Smooth muscle cell (in vitro differentiated cells): ENCODE results near the gene RAB3A. TPM values are rescaled to one million over a fixed set of nuclear protein-coding genes. Genes with fewer than 3 reads are reported as not detected.

Source experiments
- DNase-seq: peaks from one replicate; lab custom pipeline; 2025; ENCODE audit not compliant: unreplicated experiment; lab: John Stamatoyannopoulos, UW
- H2AFZ ChIP-seq: fragments of 200-600 bp; sonication (generic); 2 replicates; pipeline ENCODE4 v1.6.0; 2016; ENCODE audit warnings: antibody characterized with exemption, low read depth, mild to moderate bottlenecking
- H3F3A ChIP-seq: fragments of 200-600 bp; sonication (generic); 2 replicates; pipeline ENCODE4 v1.6.0; 2017; ENCODE audit warnings: antibody characterized with exemption, low read depth
- H3K27ac ChIP-seq: fragments of 200-600 bp; sonication (generic); 2 replicates; pipeline ENCODE4 v1.5.1; 2016; ENCODE audit warnings: low read depth, mild to moderate bottlenecking
- H3K27me3 ChIP-seq: fragments of 200-600 bp; sonication (generic); 2 replicates; pipeline ENCODE4 v1.6.1; 2016; ENCODE audit warnings: low read depth, mild to moderate bottlenecking
- H3K36me3 ChIP-seq: fragments of 200-600 bp; sonication (generic); 2 replicates; pipeline ENCODE4 v1.5.1; 2016; ENCODE audit warnings: low read depth
- H3K4me1 ChIP-seq: fragments of 200-600 bp; sonication (generic); 2 replicates; pipeline ENCODE4 v1.5.1; 2016; ENCODE audit warnings: low read depth
- H3K4me2 ChIP-seq: fragments of 200-600 bp; sonication (generic); 2 replicates; pipeline ENCODE4 v1.6.0; 2016; ENCODE audit warnings: mild to moderate bottlenecking
- H3K4me3 ChIP-seq: fragments of 200-600 bp; sonication (generic); 2 replicates; pipeline ENCODE4 v1.5.1; 2016; ENCODE audit warnings: mild to moderate bottlenecking
- H3K79me2 ChIP-seq: fragments of 200-600 bp; sonication (generic); 2 replicates; pipeline ENCODE4 v1.6.0; 2016; ENCODE audit warnings: low read depth, mild to moderate bottlenecking
- H3K9ac ChIP-seq: fragments of 200-600 bp; sonication (generic); 2 replicates; pipeline ENCODE4 v1.6.0; 2016; ENCODE audit warnings: low read depth
- H3K9me3 ChIP-seq: fragments of 200-600 bp; sonication (generic); replicated peaks from 2 replicates; pipeline ENCODE4 v1.5.1; 2016; ENCODE audit warnings: low read depth
- H4K20me1 ChIP-seq: fragments of 200-600 bp; sonication (generic); 2 replicates; pipeline ENCODE4 v1.6.0; 2016; ENCODE audit warnings: low read depth
- CTCF ChIP-seq: fragments of 200-600 bp; sonication (generic); IDR thresholded peaks from 2 replicates; pipeline ENCODE4 v1.5.1; 2017; ENCODE audit warnings: borderline replicate concordance, mild to moderate bottlenecking, antibody characterized with exemption; ENCODE audit not compliant: insufficient read depth, poor library complexity, severe bottlenecking
- WGBS: methylation state at CpG from one replicate; pipeline ENCODE4 v1.1.7; 2016; ENCODE audit warnings: low lambda C conversion rate; 5-methylcytosine and 5-hydroxymethylcytosine counted together
- polyA plus RNA-seq: library from polyadenylated mRNA; unstranded; fragments of >200 nt; fragmentation: Nextera tagmentation; extraction: Ambion mirVana; gene quantifications from 2 replicates; pipeline ENCODE4 v1.2.1, GENCODE V29; 2016
- total RNA-seq: library from RNA; depleted of rRNA; stranded (reverse); fragments of >200 nt; gene quantifications from 2 replicates; pipeline ENCODE4 v1.2.3, GENCODE V29; 2014

The RAB3A gene, protein sequence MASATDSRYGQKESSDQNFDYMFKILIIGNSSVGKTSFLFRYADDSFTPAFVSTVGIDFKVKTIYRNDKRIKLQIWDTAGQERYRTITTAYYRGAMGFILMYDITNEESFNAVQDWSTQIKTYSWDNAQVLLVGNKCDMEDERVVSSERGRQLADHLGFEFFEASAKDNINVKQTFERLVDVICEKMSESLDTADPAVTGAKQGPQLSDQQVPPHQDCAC
- total RNA-seq (1.4 and 4.9 TPM in 2 replicates), polyA plus RNA-seq (3.6 and 3.7 TPM in 2 replicates)

DNA sequence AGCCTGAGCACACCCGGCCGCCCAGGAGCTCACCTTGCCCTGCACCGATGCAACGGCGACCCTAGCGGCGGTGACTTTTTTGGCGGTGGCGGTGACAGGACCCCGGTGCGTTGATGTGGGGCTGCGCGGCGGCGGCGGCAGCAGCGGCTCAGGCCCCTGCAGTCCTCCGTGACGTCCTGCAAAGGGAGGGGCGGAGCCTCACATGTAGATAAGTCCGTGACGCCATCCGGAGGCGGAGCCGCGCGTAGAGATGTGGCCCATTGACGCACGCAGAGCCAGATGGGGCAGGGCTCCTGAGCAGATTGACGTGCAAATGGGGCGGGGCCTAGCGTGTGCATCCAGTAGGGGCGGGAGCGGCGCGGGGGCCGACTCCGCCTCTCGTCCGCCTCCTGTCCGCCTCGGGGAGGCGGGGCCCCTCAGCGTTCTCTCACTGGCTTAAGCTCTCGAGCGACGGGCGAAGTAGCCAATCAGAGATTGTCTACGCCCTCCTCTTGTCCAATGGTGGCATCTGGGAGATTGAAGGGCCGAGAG, at the start of gene RAB3A:
Gene RAB3A, minus strand, starts transcription at position 180 of the 531 bp plus-strand sequence. CDS start 1,302 bp downstream, outside the sequence.
- H3K4me2 ChIP-seq: peak within 1 kb of the TSS; percentile 91
- under 1% methylated on average over 38 of the region's 50 CpGs for WGBS
- H3K4me1 ChIP-seq: peaks cover 18% of the 10 kb centered on the region
- DNase-seq: peak; percentile 95
- no peak for TF ChIP-seq CTCF
- no peaks in the 10 kb centered on the region for H3K36me3 ChIP-seq
- H3K27ac ChIP-seq: peak within 1 kb of the TSS; percentile 97
- peak within 1 kb of the TSS; percentile 93 for H3K9ac ChIP-seq
- H2AFZ ChIP-seq: peak within 1 kb of the TSS; percentile 91
- peaks cover 18% of the 10 kb centered on the region for H4K20me1 ChIP-seq
- no peaks in the 10 kb centered on the region for H3K27me3 ChIP-seq
- H3K79me2 ChIP-seq: no peaks in the 10 kb centered on the region
- H3K4me3 ChIP-seq: peak within 1 kb of the TSS; percentile 72
- peaks cover 7% of the 10 kb centered on the region for H3F3A ChIP-seq
- no peaks in the 10 kb centered on the region for H3K9me3 ChIP-seq

GRCh38 chr19:18253130-18253529, 49.3 kb upstream of the RAB3A start:
- Histone ChIP-seq H3K36me3 (no peaks in the 10 kb centered on the region), H3K27ac (no peak overlapping the region), H3K4me3 (no peak overlapping the region), H2AFZ (no peak overlapping the region), H3K9ac (no peak overlapping the region), H3F3A (no peaks in the 10 kb centered on the region), H3K9me3 (no peaks in the 10 kb centered on the region), H3K27me3 (peaks cover 25% of the 10 kb centered on the region), H4K20me1 (no peaks in the 10 kb centered on the region), H3K4me2 (no peak overlapping the region), H3K79me2 (no peaks in the 10 kb centered on the region), H3K4me1 (no peaks in the 10 kb centered on the region)
- no peak for DNase-seq
- 95% methylated on average over 4 of the region's 4 CpGs for WGBS
- no peak for TF ChIP-seq CTCF

GRCh38 chr19:18252370-18252717, 48.5 kb upstream of the RAB3A start:
- Histone ChIP-seq H3K4me3 (no peak overlapping the region), H3K9me3 (no peaks in the 10 kb centered on the region), H3K9ac (no peak overlapping the region), H3K4me1 (no peaks in the 10 kb centered on the region), H3K27ac (no peak overlapping the region), H4K20me1 (no peaks in the 10 kb centered on the region), H2AFZ (no peak overlapping the region), H3K4me2 (no peak overlapping the region), H3F3A (no peaks in the 10 kb centered on the region), H3K36me3 (no peaks in the 10 kb centered on the region), H3K79me2 (no peaks in the 10 kb centered on the region), H3K27me3 (peaks cover 25% of the 10 kb centered on the region)
- no peak for DNase-seq
- 82% methylated on average over 7 of the region's 7 CpGs for WGBS
- no peak for TF ChIP-seq CTCF
